ENCODE results near the gene GCHFR.

Gene GCHFR

DNA sequence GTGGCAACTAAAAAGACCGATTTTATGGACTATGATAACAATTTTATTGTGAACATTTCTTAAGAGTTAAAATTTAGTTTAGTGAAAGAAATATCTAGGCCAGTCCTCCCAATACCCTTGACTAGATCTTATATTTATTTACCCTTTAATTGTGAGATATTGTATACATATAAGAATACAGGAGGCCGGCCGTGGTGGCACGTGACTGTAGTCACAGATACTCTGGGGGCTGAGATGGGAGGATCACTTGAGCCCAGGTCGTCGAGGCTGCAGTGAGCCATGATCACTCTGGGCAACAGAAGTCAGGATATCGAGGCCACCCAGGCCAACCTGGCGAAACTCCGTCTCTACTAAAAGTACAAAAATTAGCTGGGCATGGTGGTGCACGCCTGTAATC, 8.1 kb upstream of the GCHFR start:
- DNase-seq = no peak

DNA sequence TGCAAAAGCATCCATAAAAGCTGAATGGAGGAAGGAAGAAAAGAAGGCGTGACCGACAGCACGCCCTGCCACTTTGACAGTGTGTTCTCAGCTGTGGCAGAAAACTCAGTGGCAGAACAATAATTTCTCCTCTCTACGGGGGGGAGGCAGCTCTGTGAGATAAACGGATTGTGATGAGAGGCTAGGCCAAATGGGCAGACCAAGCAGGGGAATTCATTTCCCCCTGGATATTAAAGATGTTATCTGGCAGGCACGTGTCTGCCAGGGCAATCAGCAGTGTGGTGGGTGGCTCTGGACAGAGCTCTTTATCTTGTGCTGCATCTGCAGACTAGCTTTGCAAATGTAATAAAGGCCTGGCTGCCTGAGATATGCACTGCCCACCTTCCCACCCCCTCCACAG, 6.9 kb upstream of the GCHFR start:
- no peak for DNase-seq

DNA sequence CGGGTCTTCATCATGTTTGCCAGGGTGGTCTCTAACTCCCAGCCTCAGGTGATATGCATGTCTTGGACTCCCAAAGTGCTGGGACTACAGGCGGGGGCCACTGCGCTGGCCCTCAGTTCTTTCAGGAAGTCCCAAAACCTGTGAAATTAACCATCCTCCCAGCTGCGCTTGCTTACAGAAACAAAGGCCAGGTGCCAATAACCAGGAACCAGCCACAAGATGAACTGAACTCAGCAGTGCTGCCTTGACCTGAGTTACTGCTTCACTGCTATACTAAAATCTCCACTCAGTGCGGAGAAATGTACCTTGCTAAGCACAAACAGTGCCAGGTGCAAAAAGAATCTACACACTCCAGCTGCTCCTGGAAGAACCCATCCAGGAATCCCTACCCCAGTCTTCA, 3.9 kb upstream of the GCHFR start:
- DNase-seq = no peak

- peak; percentile 59 for DNase-seq
Measured at GRCh38 chr15:40762919-40763800, 708 bp upstream of the GCHFR start.

DNA sequence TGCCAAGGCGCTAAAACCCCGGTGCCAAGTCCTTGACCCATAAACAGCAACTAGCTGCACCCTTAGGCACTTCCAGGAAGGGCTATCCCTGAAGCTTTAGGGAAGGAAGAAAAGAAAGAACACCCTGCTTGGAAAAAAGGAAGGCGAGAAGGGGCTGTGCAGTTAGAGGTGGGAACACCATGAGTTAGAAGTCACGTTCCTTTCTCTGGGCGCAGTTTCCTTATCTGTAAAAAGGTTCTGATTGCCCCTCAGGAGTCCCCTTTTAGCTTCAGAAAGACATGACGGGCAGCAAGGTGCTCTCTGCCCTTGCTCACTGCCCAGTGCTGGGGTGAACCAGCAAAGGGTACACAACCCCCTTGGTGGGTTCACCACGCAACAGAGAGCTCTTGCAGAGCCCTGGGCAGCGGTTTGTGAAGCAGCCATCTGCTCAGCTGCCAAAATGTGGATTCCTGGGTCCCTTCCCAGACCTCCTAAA, 798 bp downstream of the GCHFR start:
- no peak for DNase-seq

- DNase-seq = no peak
Measured at GRCh38 chr15:40766194-40766815, 2.4 kb downstream of the GCHFR start.

DNA sequence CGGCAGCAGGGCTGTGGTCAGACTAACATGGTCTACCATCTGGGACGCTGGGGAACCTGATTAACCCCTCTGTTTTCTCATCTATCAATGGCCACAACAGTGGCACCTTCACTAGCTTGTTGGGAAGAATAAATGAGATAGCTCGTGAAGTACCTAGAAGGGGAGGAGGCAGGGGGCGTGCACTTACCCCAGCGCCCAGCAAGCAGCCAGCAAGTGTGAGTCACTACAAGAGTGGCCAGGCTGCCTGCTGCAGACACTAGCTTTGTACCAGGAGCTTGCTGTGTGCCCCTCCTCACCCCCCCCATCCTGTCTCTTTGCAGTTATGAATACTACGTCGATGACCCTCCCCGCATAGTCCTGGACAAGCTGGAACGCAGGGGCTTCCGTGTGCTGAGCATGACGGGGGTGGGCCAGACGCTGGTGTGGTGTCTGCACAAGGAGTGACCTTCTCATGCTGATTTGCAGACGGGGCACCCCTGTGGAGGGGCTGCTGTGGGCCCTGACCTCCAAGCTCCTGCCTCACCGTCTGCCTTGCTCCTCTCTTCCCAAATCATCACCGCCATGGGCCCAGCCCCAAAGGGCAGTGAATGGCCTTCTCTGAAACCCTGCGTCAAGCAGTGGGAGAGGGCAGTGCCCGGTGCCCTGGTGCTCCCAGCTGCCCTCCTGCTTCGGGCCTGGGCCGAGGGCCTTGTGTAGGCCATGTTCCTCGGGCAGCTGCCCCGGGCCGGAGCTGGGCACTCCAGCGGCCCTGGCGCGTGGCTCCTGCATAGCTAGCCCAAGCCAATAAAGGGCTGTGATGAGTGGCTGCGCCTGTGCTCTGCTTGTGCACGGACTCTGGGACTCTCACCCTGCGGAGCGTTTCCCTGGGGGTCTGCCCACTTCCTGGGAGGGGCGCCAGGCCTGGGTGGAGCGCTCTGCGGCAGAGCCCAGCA, 3.3 kb downstream of the GCHFR start:
- DNase-seq = no peak

DNA sequence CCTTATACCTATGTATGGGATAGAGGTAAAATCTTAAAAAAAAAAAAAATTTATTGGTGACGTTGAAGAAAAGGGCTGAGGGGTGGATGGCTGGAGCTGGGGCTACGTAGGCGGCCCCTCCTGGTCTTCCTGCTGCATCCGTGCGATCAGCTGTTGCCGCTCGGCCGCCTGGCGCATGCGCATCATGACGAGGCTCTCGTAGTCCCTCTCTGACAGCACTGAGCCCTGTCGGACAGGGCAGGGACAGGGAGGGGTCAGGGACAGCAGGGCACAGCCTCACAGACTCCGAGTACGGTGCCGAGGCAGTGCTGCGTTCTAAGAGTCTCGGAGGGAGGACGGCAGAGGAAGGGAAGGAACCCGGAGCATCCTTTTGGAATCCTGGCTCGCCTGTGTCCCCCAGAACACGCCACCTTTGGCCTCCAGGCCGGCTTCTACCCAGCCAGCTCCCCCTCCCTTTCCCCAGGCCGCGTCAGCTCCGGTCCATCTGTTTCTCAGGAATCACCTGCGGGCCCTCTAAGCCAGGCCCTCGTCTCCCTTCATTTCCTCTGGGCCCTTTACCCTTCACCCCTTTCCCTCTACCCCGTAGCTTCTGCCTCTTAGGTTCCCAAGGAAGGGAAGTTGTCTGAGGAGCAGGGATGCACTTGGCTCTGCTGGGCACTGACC, 4.1 kb downstream of the GCHFR start:
- DNase-seq = no peak

GRCh38 chr15:40768521-40769273, 4.8 kb downstream of the GCHFR start:
- DNase-seq = no peak

- DNase-seq = no peak
Measured at GRCh38 chr15:40769274-40770146, 5.6 kb downstream of the GCHFR start, which contains the start of gene C15orf62. Gene C15orf62, plus strand, starts transcription at chr15:40769980. Its CDS starts 516 bp downstream, at chr15:40770496.

DNA sequence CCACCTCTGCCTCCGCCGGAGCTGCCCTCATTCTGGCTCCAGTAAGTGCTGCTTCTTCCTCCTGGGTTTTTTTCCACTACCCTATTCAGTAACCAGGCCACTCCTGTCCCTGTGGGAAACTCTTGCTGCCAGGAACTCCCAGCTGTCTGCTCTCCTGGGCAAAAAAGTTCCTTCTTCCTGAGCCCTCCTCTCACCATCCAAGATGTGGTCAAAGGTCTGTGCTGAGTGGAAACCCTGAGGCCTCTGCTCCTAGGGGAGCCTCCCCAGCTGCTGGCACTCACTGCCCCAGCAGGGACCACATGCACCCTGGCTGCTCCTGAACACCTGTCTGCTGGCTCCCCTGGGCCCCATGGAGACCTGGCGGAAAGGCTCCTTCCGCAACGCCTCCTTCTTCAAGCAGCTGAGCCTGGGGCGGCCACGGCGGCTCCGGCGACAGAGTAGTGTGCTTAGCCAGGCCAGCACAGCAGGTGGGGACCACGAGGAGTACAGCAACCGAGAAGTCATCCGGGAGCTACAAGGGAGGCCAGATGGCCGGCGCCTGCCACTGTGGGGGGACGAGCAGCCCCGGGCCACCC, 6.4 kb downstream of the GCHFR start:
- DNase-seq = no peak

DNA sequence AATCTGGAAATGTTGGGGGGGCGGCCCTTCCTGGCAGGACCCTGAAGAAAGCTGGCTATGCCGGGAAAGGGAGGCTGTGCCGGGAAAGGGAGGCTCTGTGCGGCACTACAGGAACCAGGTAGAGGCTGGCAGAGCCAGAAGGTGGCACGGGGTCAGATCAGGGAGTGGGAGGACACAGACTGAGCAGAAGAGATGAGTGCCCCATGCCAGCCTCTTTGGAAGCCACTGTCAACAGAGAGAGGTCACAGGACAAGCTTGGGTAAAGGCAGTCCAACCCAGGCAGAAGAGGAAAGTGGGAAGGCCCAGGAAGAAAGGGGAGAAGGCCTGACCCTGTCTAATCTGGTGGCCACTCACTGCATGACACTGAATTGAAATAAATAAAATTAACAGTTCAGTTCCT, 7.4 kb downstream of the GCHFR start:
- no peak for DNase-seq

DNA sequence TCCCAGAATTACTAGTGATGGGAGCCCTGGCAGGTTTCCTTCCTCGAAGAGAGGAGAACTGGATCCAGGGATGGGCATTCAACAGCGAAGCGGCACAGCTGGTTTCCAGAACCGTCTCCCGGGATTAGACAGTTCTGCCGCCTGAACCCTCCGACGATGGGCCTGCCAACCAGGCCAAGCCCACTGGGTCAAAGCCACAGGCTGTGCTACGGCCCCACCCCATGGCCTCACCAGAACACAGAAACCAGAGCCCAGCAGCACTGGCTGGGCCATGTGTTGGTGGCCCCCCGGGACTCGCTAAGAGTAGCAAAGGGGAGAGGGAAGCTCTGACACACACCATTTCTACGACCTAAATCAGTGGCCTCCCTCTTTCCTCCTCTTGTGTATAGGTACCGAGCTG, 8.1 kb downstream of the GCHFR start:
- DNase-seq = no peak

DNA sequence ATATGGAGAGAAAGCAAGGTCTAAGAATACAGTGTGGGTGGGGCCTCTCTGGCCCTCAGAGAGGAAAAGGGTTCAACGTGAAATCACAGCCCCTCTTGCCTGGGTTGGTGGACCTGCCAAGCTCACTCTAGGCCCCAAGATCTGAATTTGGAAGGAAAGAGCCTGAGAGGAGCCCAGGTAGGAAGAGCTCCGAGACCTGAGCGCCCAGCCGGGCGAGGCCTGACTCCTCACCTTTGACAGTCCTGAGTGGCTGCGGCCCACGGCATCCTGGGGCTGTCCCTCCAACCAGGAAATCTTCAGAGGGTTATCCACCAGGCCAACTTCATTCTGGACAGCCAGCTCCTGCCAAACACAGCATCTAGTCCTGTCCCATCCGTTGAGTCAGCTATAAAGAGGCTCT, 9.6 kb downstream of the GCHFR start:
- no peak for DNase-seq

DNA sequence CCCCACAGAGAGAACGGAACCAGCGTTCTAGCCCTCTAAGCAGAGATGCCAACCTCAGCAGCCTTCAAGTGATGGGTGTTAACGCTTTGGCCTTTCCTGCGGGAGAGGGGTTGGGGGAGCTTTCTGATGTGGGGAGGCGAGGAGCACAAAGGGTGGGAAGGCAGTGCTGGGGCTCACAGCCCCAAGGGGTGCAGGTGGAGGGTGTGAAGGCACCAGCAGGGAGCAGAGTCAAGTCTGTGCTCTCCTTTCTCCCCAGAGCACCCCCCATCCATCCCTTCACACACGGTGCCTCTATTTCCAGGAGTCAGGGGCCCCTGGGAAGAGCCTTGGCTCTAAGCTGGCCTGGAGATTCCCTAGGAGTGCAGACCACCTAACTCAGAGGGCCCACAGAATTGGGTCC, 10.0 kb downstream of the GCHFR start:
- DNase-seq = no peak

- no peak for DNase-seq
Measured at GRCh38 chr15:40775007-40775406, 11.1 kb downstream of the GCHFR start.

DNA sequence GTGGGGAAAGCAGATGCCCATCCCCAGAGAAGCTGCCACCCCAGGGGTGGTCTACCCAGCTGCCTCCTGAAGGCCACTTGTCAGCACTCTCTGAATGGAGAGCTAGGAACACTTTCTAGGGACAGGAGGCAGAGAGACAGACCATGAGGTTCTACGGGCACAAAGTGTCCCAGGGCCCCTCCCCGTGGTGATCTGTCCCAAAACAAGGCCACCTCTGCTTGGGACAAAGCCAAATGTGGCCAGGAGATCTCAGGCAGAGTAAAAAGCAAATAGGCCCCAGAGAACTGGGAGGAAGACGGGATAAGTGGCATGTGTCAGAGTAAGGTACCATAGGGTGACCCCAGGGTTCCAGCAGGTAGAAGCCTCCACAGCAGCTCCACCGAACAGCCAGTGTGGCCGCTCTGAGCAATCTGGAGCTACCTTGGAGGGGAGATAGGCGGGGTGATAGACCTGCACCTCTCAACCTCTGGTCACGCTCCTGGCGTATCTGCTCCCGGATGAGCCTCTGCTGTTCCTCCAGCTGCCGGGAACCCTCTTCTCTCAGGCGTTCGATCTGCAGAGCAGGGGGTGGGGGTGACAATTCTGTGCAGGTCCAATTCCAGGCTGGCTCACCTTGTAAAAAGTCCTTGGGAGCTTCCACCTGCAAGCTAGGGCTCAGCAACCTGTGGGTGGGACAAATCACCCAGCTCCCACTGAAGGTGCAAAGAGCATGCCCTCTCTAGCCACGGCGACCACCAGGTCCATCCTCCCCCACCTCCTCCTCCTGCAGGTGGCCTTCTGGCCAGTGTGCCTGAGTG, 12.1 kb downstream of the GCHFR start:
- DNase-seq = no peak

DNA sequence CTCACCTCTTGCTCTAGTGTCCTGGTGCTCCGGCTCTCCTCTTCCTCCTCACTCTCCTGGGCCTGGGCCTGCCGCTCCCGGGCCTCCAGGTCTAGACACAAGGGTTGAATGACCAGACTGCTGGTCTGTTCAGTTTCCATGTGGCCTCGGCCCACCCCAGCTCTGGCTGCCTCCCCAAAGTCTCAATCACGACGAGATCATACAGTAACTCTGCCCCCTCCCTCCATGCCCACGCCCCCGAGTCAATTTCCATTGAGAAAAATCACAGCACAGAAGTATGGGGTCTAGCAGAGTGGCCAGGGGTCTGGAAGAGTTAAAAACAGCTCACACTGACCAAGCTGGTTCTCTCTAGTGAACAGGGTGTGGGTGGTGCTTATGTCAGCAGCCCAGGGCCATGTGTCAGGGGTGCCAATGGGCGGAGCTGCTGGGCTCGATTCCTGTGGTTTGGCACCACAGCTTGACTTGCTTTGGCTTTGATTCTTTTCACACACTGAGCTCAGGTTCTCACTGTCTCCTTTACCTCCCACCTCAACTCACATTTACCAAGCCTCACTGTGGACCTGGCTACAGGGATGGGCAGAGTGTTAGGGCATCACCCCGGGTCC, 12.8 kb downstream of the GCHFR start:
- peak; percentile 69 for DNase-seq

DNA sequence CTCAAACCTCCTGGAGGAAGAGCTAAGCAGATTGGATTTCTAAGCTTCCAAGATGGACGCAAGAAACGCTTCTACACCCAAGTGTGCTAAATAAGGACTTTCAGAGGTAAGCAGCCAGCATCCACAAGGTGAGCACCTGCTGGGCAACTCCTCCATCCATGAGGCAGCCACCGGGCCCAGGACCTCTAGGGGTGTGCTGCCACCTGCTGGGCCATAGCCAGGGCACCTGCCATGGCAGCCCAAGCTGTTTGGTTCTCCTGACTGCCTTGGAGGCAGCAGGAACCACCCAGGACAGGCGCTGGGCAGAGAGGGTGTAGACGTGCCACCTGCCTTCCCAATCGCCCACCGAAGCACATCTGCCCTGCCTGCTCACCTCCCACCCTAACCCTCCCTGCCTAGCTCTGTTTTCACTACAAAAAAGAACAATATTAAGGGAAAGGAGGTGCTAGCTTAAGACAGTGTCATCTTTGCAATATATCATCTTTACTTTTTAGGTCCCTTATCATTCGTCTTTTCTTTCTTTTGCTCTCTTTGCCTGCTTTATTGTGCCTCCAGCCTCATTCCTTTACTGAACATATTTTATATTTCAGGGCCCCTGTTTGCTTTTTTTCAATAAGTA, 18.9 kb downstream of the GCHFR start:
- peak; percentile 23 for DNase-seq

Measured in EL (cell line).